ENCODE data around the gene STX3. TPM values are rescaled to one million over a fixed set of nuclear protein-coding genes. Genes with fewer than 3 reads are reported as not detected.
"Not testable (repeated sequence)": the region's sequence is repeated elsewhere in the genome, so short reads cannot be mapped to it uniquely, and the experiment has no call there.

The STX3 gene
- total RNA-seq, 1 experiment from 2014 or later: 178 TPM

DNA sequence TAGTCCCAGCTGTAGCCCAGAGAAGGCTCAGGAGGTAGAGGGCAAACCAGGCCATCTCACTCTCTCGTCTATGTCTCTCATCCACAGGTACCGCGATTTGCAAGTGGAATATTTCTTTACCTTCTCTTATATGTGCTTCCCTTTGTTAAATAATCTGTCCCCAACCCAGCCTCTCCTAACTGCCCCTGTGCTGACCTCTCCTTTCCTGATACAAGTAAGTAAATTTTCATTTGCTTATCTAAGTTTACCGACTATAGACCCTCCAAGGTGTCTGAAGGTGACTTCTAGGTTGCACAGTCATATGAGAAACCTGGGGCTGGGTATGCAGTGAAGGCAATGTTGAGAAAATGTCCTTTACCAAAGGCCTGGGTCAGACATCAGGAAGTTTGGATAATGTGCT, 90.2 kb downstream of the STX3 start, which contains the start of gene CBLIF:
Gene CBLIF (minus strand): TSS at position 101 of the 400 bp plus-strand sequence. CDS start 46 bp downstream, at position 55.
- no peak for DNase-seq
- peaks cover 4% of the 10 kb centered on the region for H3K36me3 Mint-ChIP-seq (ENCODE audit: insufficient read depth, unreplicated experiment)
- no peaks in the 10 kb centered on the region for H3K9me3 Mint-ChIP-seq (ENCODE audit: unreplicated experiment)
- TF ChIP-seq, protein P1, sequence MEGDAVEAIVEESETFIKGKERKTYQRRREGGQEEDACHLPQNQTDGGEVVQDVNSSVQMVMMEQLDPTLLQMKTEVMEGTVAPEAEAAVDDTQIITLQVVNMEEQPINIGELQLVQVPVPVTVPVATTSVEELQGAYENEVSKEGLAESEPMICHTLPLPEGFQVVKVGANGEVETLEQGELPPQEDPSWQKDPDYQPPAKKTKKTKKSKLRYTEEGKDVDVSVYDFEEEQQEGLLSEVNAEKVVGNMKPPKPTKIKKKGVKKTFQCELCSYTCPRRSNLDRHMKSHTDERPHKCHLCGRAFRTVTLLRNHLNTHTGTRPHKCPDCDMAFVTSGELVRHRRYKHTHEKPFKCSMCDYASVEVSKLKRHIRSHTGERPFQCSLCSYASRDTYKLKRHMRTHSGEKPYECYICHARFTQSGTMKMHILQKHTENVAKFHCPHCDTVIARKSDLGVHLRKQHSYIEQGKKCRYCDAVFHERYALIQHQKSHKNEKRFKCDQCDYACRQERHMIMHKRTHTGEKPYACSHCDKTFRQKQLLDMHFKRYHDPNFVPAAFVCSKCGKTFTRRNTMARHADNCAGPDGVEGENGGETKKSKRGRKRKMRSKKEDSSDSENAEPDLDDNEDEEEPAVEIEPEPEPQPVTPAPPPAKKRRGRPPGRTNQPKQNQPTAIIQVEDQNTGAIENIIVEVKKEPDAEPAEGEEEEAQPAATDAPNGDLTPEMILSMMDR (IDR thresholded peaks at IDR 0.05; ENCODE audit: insufficient read depth in 1 of 2, low read depth in 1 of 2, low read length in 1 of 2, severe bottlenecking in 1 of 2, unreplicated experiment in 1 of 2): no peak
- intact Hi-C loops (cut with micrococcal nuclease; ENCODE audit: unreplicated experiment): no loop called here
- H3K27me3 Mint-ChIP-seq (ENCODE audit: insufficient read depth, unreplicated experiment): no peaks in the 10 kb centered on the region
- H3K4me1 Mint-ChIP-seq (ENCODE audit: low read depth, unreplicated experiment): no peaks in the 10 kb centered on the region
- no peaks in the 10 kb centered on the region for H3K27me3 ChIP-seq (replicated peaks; ENCODE audit: control insufficient read depth, insufficient read depth, low read length)
- ChIA-PET POLR2A (no interaction called here), CTCF (no interaction called here)
- no peaks in the 10 kb centered on the region for H3K4me1 ChIP-seq
- H3K27ac Mint-ChIP-seq (ENCODE audit: unreplicated experiment): no peak within 1 kb of the TSS
- no peak within 1 kb of the TSS for H3K4me3 ChIP-seq (ENCODE audit: low read depth, low read length)
- H3K9me3 ChIP-seq: no peaks in the 10 kb centered on the region
- no peak within 1 kb of the TSS for H3K4me3 Mint-ChIP-seq (ENCODE audit: unreplicated experiment)
- H3K36me3 ChIP-seq (ENCODE audit: control insufficient read depth, insufficient read depth, low read length): no peaks in the 10 kb centered on the region
- BruUV-seq (replicated peaks): no TSS peak

GRCh38 chr11:59846556-59846955, 91.4 kb downstream of the STX3 start:
- H3K4me1 Mint-ChIP-seq (ENCODE audit: low read depth, unreplicated experiment): no peaks in the 10 kb centered on the region
- no peaks in the 10 kb centered on the region for H3K4me1 ChIP-seq
- no peaks in the 10 kb centered on the region for H3K27me3 ChIP-seq (replicated peaks; ENCODE audit: control insufficient read depth, insufficient read depth, low read length)
- H3K36me3 ChIP-seq (ENCODE audit: control insufficient read depth, insufficient read depth, low read length): no peaks in the 10 kb centered on the region
- intact Hi-C loops (cut with micrococcal nuclease; ENCODE audit: unreplicated experiment): no loop called here
- TF ChIP-seq, protein P1 (IDR thresholded peaks at IDR 0.05; ENCODE audit: insufficient read depth in 1 of 2, low read depth in 1 of 2, low read length in 1 of 2, severe bottlenecking in 1 of 2, unreplicated experiment in 1 of 2): no peak
- H3K4me3 Mint-ChIP-seq (ENCODE audit: unreplicated experiment): no peak overlapping the region
- CTCF ChIA-PET: no interaction called here
- no TSS peak for BruUV-seq (replicated peaks)
- no peaks in the 10 kb centered on the region for H3K9me3 Mint-ChIP-seq (ENCODE audit: unreplicated experiment)
- no peak overlapping the region for H3K27ac Mint-ChIP-seq (ENCODE audit: unreplicated experiment)
- H3K4me3 ChIP-seq (ENCODE audit: low read depth, low read length): no peak overlapping the region
- POLR2A ChIA-PET: no interaction called here
- H3K9me3 ChIP-seq: no peaks in the 10 kb centered on the region
- peaks cover 4% of the 10 kb centered on the region for H3K36me3 Mint-ChIP-seq (ENCODE audit: insufficient read depth, unreplicated experiment)
- DNase-seq: no peak
- H3K27me3 Mint-ChIP-seq (ENCODE audit: insufficient read depth, unreplicated experiment): no peaks in the 10 kb centered on the region

DNA sequence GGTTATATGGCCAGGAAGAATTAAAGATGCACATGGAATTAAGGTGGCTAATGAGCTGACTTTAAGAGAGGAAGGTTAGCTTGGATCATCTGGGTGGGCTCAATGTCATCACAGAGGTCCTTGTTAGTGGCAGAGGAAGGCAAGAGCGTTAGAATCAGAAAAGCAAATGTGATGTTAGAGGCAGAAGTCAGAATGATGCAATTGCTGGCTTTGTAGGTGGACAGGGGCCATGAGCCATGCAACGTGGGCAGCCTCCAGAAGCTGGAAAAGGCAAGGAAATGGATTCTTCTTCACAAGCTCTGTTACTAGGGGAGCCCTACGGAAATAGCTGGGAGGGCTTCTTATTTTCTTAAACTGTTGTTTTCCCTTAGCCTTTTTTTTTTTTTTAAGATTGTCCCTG, 92.5 kb downstream of the STX3 start:
- intact Hi-C loops (cut with micrococcal nuclease; ENCODE audit: unreplicated experiment): no loop called here
- H3K4me3 ChIP-seq (ENCODE audit: low read depth, low read length): no peak overlapping the region
- POLR2A ChIA-PET: no interaction called here
- no peaks in the 10 kb centered on the region for H3K27me3 Mint-ChIP-seq (ENCODE audit: insufficient read depth, unreplicated experiment)
- H3K27ac Mint-ChIP-seq (ENCODE audit: unreplicated experiment): no peak overlapping the region
- H3K9me3 Mint-ChIP-seq (ENCODE audit: unreplicated experiment): no peaks in the 10 kb centered on the region
- DNase-seq: no peak
- CTCF ChIA-PET: no interaction called here
- TF ChIP-seq, protein P1 (IDR thresholded peaks at IDR 0.05; ENCODE audit: insufficient read depth in 1 of 2, low read depth in 1 of 2, low read length in 1 of 2, severe bottlenecking in 1 of 2, unreplicated experiment in 1 of 2): no peak
- BruUV-seq (replicated peaks): no TSS peak
- H3K27me3 ChIP-seq (replicated peaks; ENCODE audit: control insufficient read depth, insufficient read depth, low read length): no peaks in the 10 kb centered on the region
- H3K4me1 Mint-ChIP-seq (ENCODE audit: low read depth, unreplicated experiment): no peaks in the 10 kb centered on the region
- no peak overlapping the region for H3K4me3 Mint-ChIP-seq (ENCODE audit: unreplicated experiment)
- no peaks in the 10 kb centered on the region for H3K9me3 ChIP-seq
- no peaks in the 10 kb centered on the region for H3K36me3 ChIP-seq (ENCODE audit: control insufficient read depth, insufficient read depth, low read length)
- H3K36me3 Mint-ChIP-seq (ENCODE audit: insufficient read depth, unreplicated experiment): no peaks in the 10 kb centered on the region
- H3K4me1 ChIP-seq: no peaks in the 10 kb centered on the region

- not testable (repeated sequence) for BruUV-seq (replicated peaks); H3K4me1 ChIP-seq
Observed at GRCh38 chr11:59848439-59848838, 93.3 kb downstream of the STX3 start.

More at GRCh38 chr11:59848439-59848838, 93.3 kb downstream of the STX3 start:
- CTCF ChIA-PET; H3K27me3 ChIP-seq (replicated peaks; ENCODE audit: control insufficient read depth, insufficient read depth, low read length); H3K36me3 ChIP-seq (ENCODE audit: control insufficient read depth, insufficient read depth, low read length); H3K27me3 Mint-ChIP-seq (ENCODE audit: insufficient read depth, unreplicated experiment); H3K27ac Mint-ChIP-seq (ENCODE audit: unreplicated experiment); H3K9me3 Mint-ChIP-seq (ENCODE audit: unreplicated experiment); H3K36me3 Mint-ChIP-seq (ENCODE audit: insufficient read depth, unreplicated experiment); H3K4me3 Mint-ChIP-seq (ENCODE audit: unreplicated experiment); POLR2A ChIA-PET; intact Hi-C loops (cut with micrococcal nuclease; ENCODE audit: unreplicated experiment); DNase-seq; H3K4me3 ChIP-seq (ENCODE audit: low read depth, low read length); H3K4me1 Mint-ChIP-seq (ENCODE audit: low read depth, unreplicated experiment); H3K9me3 ChIP-seq: not testable (repeated sequence)

All from Caco-2 (cell line).